Activated T-helper 1 cell treated with Interleukin-2 at 50 U/mL for 16 hours (primary cell): ENCODE data around the gene CCR6.
"Not testable (repeated sequence)": the region's sequence is repeated elsewhere in the genome, so short reads cannot be mapped to it uniquely, and the experiment has no call there.

Source experiments
- DNase-seq: peaks from one replicate; pipeline ENCODE4 v3.0.0-alpha.2; 2020; ENCODE audit warnings: low read depth

Gene CCR6

DNA sequence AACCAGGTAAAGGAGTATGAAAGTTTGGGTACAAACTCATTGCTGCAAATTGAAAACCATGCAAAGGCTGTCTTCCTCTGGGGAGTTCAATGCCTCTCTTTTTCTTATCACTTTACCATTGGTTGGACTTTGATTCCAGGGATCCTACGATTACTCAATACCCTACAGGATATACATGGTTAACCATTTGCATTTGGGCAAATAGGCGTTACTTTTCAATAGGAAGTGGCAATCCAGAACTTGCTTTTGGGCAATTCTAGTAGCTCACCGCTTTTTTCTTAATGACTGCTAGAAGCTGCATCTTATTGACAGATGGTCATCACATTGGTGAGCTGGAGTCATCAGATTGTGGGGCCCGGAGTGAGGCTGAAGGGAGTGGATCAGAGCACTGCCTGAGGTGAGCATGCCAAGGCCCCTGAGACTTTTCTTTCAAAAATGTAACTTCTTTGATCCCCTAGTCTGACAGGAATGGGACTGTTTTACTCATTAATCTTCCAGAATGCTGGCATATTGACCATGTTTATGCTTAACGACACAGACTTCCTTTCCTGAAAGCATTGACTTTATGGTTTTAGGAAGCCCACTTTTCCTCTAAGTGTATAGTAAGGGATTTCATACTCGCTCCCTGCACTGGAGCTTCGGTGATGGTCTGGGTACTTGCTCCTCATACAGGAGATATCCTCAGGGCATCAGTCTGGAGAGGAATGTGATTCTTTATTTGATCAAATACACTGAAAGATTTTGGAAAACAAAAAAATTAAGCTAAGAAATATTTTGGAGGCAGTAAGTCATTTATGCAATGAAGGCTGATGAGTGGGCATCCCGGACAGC, at the start of gene CCR6:
CCR6 (plus strand) TSS at position 270 of the 831 bp plus-strand sequence. CDS start 13,039 bp downstream, outside the sequence.
- no peak for DNase-seq

GRCh38 chr6:167073679-167074274, 49.1 kb upstream of the CCR6 start:
- no peak for DNase-seq

- DNase-seq = no peak
Measured at GRCh38 chr6:167077241-167077932, 45.5 kb upstream of the CCR6 start.

GRCh38 chr6:167078745-167079144, 44.2 kb upstream of the CCR6 start:
- DNase-seq = no peak

GRCh38 chr6:167079853-167080297, 43.0 kb upstream of the CCR6 start:
- no peak for DNase-seq

- DNase-seq = no peak
Measured at GRCh38 chr6:167087857-167088354, 35.0 kb upstream of the CCR6 start.

DNA sequence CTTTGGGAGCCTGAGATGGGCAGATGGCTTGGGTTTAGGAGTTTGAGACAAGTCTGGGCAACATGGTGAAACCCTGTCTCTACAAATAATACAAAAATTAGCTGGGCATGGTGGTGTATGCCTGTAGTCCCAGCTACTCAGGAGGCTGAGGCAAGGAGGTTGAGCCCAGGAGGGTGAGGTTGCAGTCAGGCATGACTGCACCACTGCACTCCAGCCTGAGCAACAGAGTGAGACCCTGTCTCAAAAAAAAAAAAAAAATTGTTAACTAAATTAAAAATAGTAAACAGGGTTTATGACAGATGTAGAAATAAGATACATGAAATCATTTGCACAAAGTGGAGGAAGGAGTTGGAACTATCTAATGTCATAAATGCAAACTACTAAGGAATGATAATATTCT, 34.2 kb upstream of the CCR6 start:
- DNase-seq = not testable (repeated sequence)

DNA sequence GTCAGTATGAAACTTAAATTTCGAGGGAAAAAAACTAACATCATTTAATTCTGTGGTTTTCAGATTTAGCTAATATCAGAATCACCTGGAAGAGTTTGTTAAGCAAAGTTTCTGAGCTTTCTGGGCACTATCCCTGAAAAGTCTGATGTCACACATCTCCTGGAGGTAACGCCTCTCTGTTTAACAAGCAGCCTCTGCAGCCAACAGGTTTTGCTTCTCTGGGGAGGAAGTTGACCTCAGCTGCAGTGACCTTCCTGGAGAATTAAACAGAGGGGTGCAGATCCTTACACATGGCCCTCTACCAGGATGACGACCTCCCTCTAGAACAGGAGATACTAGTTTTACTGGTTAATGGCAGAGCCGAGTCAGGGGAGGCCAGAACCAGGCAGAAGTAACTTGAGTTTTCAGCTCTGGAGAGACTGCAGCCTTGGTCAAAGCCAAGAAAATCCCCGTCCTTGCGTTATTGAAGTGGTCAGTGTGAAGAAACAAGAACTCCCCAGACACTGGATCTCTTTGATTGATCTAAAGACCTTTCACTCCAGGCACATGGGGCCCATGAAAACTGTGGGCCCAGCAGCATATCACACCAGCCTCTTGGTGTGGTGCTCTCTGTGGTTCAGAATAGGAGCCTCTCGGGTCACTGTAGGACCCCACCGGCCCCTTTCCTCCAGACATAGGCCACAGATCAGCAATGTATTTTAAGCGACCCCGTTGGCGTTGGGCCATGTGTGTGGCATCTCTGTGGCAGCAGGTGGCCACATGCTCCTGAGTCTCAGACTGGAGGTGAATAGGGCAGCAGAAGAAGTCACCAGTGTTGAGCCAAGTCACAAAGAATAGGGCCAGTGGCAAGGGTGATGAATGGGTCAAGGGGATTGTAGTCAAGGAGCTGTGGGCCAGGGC, 33.4 kb upstream of the CCR6 start:
- DNase-seq = no peak

DNA sequence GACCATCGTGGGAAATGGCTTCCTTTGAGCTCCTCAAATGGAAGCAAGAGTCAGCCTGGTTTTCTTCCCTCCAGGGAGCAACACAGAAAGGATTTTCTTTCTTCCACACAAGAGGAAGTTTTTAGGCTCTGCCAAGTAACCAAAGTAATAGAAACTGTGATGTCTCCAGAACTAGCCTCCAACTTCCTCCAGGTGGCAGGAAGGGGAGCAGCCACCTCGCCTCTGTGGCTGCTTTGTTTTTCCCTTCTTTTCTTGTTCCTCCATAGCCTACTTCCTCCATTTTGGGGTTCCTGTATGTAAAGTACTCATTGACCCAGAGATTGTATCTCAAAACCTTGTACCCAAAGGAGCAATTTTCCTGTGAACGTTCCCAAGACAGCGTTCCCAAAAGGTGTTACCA, 32.7 kb upstream of the CCR6 start:
- no peak for DNase-seq

- no peak for DNase-seq
Measured at GRCh38 chr6:167091026-167091804, 31.7 kb upstream of the CCR6 start.

DNA sequence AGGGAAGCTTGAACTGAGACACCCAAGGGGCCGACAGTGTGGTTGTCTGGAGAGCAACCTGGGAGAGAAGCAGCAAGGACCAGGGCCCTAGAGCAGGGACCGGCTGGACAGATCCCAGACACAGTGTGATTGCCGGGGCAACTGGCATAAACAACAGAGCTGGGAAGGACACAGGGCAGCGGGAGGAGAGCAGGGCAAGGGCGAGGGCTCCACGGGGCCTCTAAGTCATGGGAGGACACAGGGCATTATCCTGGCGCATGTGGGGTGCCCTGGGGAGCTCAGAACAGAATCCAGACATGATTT, 31.1 kb upstream of the CCR6 start:
- no peak for DNase-seq

DNA sequence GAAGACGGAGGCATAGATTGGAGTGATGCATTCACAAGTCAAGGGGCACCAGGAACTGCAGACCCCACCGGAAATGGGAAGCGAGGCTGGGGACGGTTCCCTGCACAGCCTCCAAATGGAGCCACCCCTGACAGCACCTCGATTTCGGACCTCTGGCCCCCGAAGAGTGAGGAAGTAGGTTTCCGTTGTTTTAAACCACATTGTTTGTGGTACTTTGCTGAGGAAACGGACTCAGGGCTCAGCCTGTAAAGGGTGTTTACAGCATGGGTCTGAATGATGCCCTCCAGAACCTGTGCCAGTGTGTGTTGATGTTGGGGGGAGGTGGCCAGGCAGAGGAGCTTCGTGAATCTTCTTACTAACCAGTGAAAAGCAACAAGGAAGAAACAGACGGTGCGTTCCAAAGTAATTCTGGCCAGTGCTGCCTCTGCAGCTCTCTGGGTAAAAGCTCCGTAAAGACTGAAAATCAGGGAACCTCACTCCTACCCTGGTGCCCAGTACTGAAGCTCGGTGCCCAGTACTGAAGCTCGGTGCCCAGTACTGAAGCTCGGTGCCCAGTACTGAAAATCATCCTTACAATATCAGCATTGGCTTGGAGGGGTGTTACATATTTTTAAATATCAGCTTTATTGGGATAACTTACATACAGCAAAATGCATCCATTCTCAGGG, 30.1 kb upstream of the CCR6 start:
- no peak for DNase-seq

- DNase-seq = no peak
Measured at GRCh38 chr6:167093406-167093921, 29.4 kb upstream of the CCR6 start.

DNA sequence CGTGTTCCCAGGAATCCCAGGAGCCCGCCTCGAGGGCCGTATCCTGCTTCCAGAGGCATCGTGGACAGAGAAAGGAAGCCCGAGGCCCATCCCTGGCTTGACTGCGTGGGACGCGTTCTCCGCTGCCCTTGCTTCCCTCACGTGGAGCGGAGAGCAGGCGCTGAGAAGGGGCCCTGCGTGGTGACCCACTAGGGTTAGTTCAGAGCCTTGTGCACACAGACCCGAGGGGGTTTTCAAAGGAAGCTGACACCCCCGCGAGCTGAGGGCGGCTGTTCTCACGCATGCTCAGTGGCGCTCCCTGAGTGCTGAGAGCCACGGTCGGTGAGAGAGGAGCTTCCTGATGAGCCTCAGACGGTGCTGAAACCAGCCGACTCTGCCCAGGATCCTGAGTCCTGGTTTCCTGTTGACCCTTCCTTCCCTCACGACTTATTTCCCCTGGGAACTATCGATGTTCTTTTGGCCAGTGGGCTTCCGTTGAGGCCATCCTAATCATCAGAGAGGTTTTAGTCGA, 28.9 kb upstream of the CCR6 start:
- DNase-seq = peak; percentile 33

DNA sequence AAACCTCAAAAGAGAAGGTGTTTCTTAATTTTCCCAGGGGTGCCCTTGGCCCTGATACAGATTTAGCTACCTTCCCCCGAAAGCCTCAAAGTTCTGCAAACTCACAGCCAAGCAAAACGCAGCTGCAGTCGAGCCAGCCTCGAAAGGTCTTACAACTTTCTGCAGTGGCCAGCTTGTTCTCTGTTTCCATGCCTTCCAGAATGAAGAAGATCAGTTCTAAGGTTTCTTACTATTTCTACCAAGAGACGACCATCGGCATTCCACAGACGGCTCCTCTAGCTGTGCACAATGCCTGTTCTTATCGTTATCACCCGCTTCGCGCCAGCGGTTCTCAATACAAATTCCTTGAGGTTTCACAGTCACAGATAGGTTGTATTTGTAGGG, 28.5 kb upstream of the CCR6 start:
- no peak for DNase-seq

DNA sequence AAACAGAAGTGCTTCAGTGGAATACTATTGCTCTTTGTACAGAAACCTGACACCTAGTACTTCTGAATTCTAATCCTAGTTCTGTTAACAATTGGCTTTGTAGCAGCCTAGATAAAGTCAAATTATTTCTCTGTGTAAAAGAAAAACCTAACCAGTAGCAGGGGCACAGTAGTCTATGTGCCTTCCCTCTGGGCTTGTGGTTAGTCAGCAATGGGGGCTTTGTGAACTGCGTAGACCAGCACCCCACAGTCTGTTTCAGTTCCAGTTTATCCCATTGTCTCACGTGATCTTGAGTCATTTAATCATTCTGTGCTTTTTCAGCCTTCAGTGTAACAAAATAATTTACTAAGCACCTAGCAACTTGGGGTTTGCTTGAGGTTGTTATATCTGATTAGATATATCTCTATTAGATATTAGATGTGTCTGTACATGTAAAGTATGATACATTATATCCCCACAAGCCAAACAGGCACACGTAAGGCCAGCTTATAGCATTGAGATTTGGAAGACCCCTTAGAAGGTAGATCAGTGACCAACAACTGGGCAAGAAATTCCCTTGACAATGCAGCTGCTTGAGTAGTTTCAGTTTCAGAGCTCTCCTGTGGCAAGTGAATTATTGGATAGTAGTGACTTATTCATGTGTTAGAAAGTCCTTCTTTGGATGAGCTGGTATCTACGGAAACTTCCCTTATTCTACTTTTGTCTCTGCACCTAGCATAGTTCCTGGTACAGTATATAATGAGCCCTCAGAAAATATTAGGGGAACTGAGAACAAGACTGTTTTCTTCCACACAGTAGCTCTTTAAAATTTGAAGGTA, 27.9 kb upstream of the CCR6 start:
- no peak for DNase-seq

DNA sequence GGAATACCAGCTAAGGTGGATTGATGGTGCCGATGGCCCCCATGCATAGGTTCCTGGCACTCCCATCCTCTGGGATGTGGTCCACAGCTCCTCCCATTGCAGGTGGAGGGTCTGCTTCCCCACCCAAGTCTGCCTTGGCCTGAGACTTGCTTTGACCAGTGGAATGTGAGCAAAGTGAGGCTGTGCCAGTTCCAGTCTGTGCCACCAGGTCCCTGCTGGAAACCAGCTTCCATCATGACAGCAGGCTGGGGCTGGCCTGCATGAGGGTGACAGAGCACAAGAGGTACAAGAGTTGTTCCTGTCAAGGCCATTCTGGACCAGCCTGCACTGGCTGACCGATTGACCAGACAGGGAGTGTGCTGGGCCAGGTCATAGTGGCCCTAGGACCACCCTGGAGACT, 27.0 kb upstream of the CCR6 start:
- no peak for DNase-seq

DNA sequence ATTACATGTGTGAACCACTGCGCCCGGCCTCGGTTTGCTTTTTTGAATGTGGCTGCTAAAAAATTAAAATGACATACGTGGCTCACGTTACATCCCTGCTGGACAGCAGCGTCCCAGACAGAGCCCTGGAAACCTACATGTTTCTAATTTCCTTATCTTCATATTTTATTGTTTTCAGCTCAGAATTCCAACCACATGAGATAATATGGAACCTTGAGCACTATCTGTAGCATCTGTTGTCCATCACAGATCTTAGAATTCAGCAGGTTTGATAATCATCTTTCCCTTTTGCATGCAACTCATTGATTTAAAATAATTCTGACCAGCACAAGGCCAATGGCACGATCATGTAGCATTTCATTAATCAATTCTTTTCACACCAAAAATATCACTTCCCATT, 25.9 kb upstream of the CCR6 start:
- no peak for DNase-seq

GRCh38 chr6:167097770-167098169, 25.1 kb upstream of the CCR6 start:
- DNase-seq = no peak
